ELF-1 (cell line): ENCODE measurements around the gene CST3.
A peak's percentile ranks its signal among the peaks of the same experiment; 100 is the strongest.
"Not testable (repeated sequence)": the region's sequence is repeated elsewhere in the genome, so short reads cannot be mapped to it uniquely, and the experiment has no call there.

ENCODE experiments used
- DNase-seq: peaks from one replicate; pipeline ENCODE4 v3.0.0-alpha.2; 2016; ENCODE audit warnings: low read depth, low spot score

Gene CST3

GRCh38 chr20:23643659-23644058, 5.9 kb upstream of the CST3 start:
- no peak for DNase-seq

DNA sequence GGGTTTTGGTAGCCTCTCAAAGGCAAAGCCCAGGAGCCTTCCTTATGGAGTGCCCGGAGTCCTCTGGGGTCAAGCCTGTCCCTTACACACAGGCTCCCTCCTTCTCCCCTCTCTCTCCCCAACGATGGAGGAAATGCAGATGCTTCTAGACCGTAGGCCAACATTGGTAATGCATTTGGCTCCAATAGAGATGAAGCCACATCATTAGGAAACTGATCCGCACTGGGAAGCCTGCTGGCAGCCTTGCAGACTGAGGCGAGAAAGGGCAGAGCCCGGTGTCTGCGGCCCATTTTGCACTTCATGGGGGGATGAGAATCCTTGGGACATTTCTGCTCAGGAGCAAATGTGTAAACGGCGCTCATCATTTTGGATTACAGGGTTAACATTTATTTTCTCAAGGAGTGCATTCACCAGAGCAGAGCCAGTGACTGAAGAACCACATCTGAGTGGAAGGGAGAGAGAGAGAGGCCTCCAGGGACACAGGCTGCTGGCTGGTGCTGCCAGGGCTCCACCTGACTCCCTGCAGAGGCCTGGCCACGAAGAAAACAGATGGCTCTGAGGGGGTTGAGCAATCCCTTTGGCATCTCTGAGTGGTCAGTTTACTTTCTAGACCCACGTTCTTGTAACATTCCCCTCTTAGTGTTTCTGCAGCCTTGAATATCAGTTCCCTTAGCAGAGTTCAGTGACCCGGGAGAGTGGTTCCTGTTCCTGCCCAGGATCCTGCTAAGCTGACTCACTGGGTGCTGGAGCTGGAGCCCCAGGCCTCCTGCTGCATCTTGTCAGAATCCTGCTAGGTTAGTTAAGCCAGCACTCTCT, 4.4 kb upstream of the CST3 start:
- peak; percentile 67 for DNase-seq

GRCh38 chr20:23640671-23641667, 3.2 kb upstream of the CST3 start:
- no peak for DNase-seq

DNA sequence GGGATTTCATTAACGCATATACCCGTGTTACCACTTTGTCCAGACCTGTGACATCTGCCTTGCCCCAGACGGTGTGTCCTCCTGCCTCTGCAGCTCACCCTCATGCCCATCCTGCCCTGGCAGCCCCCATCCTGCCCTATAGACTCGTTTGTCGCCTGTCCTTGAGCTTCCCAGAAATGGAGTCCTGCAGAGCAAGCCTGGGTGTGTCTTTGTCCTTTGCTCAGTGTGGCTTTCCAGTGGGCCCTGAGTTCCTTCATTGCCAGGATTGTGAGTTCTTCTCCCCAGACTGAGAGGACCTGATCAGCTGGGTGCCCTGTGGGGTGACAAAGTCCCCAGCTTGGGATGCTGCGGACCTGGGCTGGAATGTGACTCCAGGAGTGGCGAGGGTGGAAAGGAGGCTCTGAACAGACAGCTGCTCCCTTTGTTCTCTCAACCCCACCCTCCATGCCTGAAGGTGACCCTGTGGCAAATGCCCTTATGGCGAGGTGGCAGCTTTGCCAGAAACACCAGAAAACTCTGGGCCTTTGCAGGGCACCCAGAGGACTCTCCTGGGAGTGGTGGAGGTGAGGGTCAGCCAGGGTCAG, 2.4 kb upstream of the CST3 start:
- DNase-seq = no peak

- no peak for DNase-seq
These were observed 1.8 kb upstream of the CST3 start for GRCh38 chr20:23639490-23639958.

GRCh38 chr20:23638309-23638708, 554 bp upstream of the CST3 start:
- DNase-seq = no peak

GRCh38 chr20:23636908-23637281, 860 bp downstream of the CST3 start:
- no peak for DNase-seq

GRCh38 chr20:23636182-23636907, 1.4 kb downstream of the CST3 start:
- DNase-seq = no peak

- DNase-seq = not testable (repeated sequence)
These were observed 2.0 kb downstream of the CST3 start for GRCh38 chr20:23635768-23636090.

DNA sequence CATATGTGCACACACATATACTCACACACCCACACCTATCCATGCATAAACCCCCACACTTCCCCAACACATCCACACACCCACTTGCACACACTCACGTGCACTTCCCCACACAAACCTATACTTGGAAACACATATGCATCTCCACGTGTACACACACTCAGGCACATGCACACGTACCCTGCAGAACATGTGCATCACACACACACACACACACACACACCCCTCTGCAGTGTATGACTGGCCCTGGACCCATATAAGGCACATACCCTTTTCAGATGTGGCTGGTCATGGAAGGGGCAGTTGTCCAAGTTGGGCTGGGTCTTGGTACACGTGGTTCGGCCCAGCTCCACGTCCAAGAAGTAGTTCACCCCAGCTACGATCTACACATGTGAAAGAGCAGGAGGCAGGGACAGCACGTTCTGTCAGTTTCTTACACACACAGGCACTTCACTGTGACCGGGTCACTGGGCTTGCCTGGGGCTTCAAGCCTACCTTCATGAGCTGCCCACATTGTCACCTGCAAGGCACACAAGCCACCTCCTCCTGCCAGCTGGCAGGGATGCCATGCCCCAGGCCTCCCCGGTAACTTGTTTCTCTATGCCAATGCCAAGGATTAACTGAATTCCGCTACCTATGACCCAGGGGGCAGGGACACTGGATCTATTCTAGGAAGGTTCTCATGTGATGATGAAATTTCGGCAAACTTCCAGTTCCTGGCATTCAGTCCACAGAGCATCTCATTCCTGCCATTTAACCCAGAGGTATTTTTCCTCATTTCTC, 2.6 kb downstream of the CST3 start:
- no peak for DNase-seq

DNA sequence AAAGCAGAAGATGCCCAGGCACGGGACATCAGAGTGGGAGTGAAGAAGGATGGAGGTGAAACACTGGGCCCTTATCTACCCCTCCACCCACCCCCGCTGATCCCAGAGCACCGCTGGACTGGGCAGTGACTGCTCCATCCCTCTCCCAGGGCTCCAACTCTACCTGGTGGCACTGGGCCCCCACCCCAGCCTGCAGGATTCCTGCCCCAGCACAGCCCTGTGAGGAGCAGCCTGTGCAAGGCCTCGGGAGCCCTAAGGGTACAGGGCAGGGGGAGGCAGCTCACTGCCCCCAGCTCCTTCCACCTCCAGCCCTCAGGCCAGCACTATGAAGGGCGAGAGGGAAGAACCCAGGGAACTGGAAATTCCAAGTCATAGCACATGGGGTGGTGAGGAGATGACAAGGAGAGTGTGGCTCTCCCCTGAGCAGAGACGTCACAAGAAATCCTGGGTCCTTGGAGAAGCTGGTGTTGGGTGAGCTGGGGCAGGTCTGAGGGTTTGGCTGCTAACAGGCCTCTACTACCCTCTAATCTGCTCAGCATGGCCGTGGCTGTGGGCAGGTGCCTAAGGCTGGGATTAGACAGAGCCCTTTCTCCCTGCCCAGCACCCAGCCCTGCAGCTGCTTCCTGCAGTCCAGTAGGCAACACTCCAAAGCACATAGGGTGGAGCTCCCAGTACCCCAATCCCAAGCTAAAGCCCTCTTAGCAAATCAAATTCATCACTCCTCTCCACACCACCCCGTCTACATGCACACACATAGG, 3.5 kb downstream of the CST3 start:
- no peak for DNase-seq

- DNase-seq = no peak
These were observed 4.8 kb downstream of the CST3 start for GRCh38 chr20:23632711-23633573.

DNA sequence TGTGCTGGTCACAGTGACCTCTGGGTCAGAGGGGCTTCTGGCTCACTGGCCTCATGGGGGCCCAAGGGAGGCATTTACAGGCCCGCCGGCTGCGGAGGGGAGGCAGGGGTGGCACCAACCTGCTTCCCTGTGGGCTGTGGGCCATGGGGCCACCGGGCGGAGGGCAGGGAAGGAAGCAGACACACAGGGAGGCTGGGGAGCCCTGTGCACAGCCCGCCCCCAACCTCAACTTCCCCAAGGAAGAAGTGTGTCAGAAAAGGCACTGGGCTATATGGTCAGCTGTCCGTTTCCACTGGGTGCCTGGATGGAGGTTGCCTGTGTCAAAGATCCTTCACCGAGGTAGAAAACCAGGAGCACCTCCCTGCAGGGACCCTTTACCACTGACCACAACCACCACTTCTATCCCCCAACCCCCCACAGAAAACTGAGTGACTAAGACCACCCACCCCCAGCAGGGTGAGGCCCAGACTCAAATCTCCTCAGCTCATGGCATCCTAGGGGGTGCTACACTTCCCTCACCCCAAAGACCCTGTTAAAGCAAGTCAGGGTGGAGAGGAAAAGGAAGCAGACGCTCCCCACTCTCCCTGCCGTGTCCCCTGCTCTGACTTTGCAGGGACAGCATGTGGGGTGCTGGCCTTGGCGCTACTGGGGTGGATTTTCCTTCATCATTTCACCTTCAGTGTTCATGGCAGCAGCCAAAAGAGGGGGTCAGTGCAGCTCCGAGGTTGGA, 5.6 kb downstream of the CST3 start:
- DNase-seq = no peak

- no peak for DNase-seq
These were observed 6.4 kb downstream of the CST3 start for GRCh38 chr20:23631226-23631822.

DNA sequence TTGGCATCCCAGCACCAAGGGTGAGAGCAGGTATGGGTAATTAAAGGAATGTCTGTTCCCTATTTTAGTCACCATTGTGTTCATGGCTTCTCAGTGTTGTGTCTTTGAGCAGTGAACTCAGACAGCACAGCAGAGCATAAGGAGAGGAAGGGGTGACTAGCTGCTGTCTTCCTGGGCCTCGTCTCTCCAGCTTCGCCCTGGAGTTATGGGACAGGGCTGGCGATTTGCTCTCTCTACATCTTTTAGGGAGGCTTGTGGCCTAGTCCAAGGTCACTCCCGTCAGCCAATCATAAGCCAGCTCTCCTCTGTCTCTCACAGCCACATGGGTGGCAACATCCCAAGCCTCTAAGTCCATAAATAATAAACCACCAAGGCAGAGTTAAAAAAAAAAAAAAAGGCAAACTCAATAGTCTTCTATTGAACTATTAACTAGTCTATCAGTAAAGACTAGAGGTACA, 7.3 kb downstream of the CST3 start:
- no peak for DNase-seq

GRCh38 chr20:23629542-23630391, 8.0 kb downstream of the CST3 start:
- DNase-seq = no peak

- peak; percentile 64 for DNase-seq
These were observed 8.7 kb downstream of the CST3 start for GRCh38 chr20:23629017-23629541.
